ENCODE measurements around the gene VPS41. TPM values are rescaled to one million over a fixed set of nuclear protein-coding genes. Genes with fewer than 3 reads are reported as not detected.
A peak's percentile ranks its signal among the peaks of the same experiment; 100 is the strongest.
"Not testable (repeated sequence)": the region's sequence is repeated elsewhere in the genome, so short reads cannot be mapped to it uniquely, and the experiment has no call there.

The VPS41 gene
- 10 to 100 TPM; 75.4 to 85.5 (median 77.9) TPM for polyA plus RNA-seq (ENCODE audit: insufficient read length in 3 of 3)
- long read RNA-seq, donor 1, full-length matches to known transcripts = 7 of 7 reads
- long read RNA-seq, donor 1, partial matches to known transcripts = 0 of 7 reads
- long read RNA-seq, donor 1, other reads (novel, unspliced or antisense) = 0 of 7 reads
- long read RNA-seq, donor 2, full-length matches to known transcripts = 11 of 11 reads
- long read RNA-seq, donor 2, partial matches to known transcripts = 0 of 11 reads
- long read RNA-seq, donor 2, other reads (novel, unspliced or antisense) = 0 of 11 reads
- long read RNA-seq, donor 3, partial matches to known transcripts = 0 of 5 reads
- long read RNA-seq, donor 3, other reads (novel, unspliced or antisense) = 0 of 5 reads
- long read RNA-seq, donor 4, full-length matches to known transcripts = 8 of 8 reads
- long read RNA-seq, donor 4, partial matches to known transcripts = 0 of 8 reads
- long read RNA-seq, donor 4, other reads (novel, unspliced or antisense) = 0 of 8 reads
- long read RNA-seq, donor 5, full-length matches to known transcripts = 4 of 4 reads
- long read RNA-seq, donor 5, partial matches to known transcripts = 0 of 4 reads
- long read RNA-seq, donor 5, other reads (novel, unspliced or antisense) = 0 of 4 reads
- long read RNA-seq, donor 6, full-length matches to known transcripts = 19 of 26 reads
- long read RNA-seq, donor 6, partial matches to known transcripts = 7 of 26 reads
- long read RNA-seq, donor 6, other reads (novel, unspliced or antisense) = 0 of 26 reads
- long read RNA-seq, donor 7, full-length matches to known transcripts = 5 of 10 reads
- long read RNA-seq, donor 7, partial matches to known transcripts = 5 of 10 reads
- long read RNA-seq, donor 7, other reads (novel, unspliced or antisense) = 0 of 10 reads
- long read RNA-seq, donor 8, full-length matches to known transcripts = 2 of 2 reads
- long read RNA-seq, donor 8, partial matches to known transcripts = 0 of 2 reads
- long read RNA-seq, donor 8, other reads (novel, unspliced or antisense) = 0 of 2 reads
- long read RNA-seq, donor 9, full-length matches to known transcripts = 7 of 7 reads
- long read RNA-seq, donor 9, partial matches to known transcripts = 0 of 7 reads
- long read RNA-seq, donor 9, other reads (novel, unspliced or antisense) = 0 of 7 reads
- long read RNA-seq, donor 10, full-length matches to known transcripts = 12 of 12 reads
- long read RNA-seq, donor 10, partial matches to known transcripts = 0 of 12 reads
- long read RNA-seq, donor 10, other reads (novel, unspliced or antisense) = 0 of 12 reads
- long read RNA-seq, donor 11, full-length matches to known transcripts = 3 of 3 reads
- long read RNA-seq, donor 11, partial matches to known transcripts = 0 of 3 reads
- long read RNA-seq, donor 11, other reads (novel, unspliced or antisense) = 0 of 3 reads
- long read RNA-seq, donor 12, full-length matches to known transcripts = 8 of 15 reads
- long read RNA-seq, donor 12, partial matches to known transcripts = 7 of 15 reads
- long read RNA-seq, donor 12, other reads (novel, unspliced or antisense) = 0 of 15 reads
- long read RNA-seq, donor 13, partial matches to known transcripts = 0 of 4 reads
- long read RNA-seq, donor 13, other reads (novel, unspliced or antisense) = 0 of 4 reads
- long read RNA-seq, donor 14, full-length matches to known transcripts = 8 of 8 reads
- long read RNA-seq, donor 14, partial matches to known transcripts = 0 of 8 reads
- long read RNA-seq, donor 14, other reads (novel, unspliced or antisense) = 0 of 8 reads
- long read RNA-seq, donor 15, full-length matches to known transcripts = 15 of 15 reads
- long read RNA-seq, donor 15, partial matches to known transcripts = 0 of 15 reads
- long read RNA-seq, donor 15, other reads (novel, unspliced or antisense) = 0 of 15 reads
- long read RNA-seq, donor 16, full-length matches to known transcripts = 9 of 9 reads
- long read RNA-seq, donor 16, partial matches to known transcripts = 0 of 9 reads
- long read RNA-seq, donor 16, other reads (novel, unspliced or antisense) = 0 of 9 reads

- DNase-seq = peak; percentile 85
These were observed at the start of gene VPS41 for GRCh38 chr7:38908759-38909335. Gene VPS41 (minus strand): TSS chr7:38909191. CDS start chr7:38909174, 17 bp downstream.

GRCh38 chr7:38955892-38956291 lies 46.9 kb upstream of the VPS41 start:
- DNase-seq = no peak

- no peak for DNase-seq
These were observed 45.0 kb upstream of the VPS41 start for GRCh38 chr7:38953971-38954370.

- no peak for DNase-seq
These were observed 44.2 kb upstream of the VPS41 start for GRCh38 chr7:38953227-38953626.

GRCh38 chr7:38951213-38951612 lies 42.2 kb upstream of the VPS41 start:
- DNase-seq = no peak

- DNase-seq = no peak
These were observed 41.3 kb upstream of the VPS41 start for GRCh38 chr7:38950309-38950708.

- DNase-seq = not testable (repeated sequence)
These were observed 38.5 kb upstream of the VPS41 start for GRCh38 chr7:38947541-38947940.

- DNase-seq = no peak
These were observed 33.5 kb upstream of the VPS41 start for GRCh38 chr7:38942431-38943051.

GRCh38 chr7:38940774-38941173 lies 31.8 kb upstream of the VPS41 start:
- no peak for DNase-seq

GRCh38 chr7:38938589-38938988 lies 29.6 kb upstream of the VPS41 start:
- no peak for DNase-seq

- DNase-seq = no peak
These were observed 29.1 kb upstream of the VPS41 start for GRCh38 chr7:38938001-38938485.

GRCh38 chr7:38936641-38937040 lies 27.6 kb upstream of the VPS41 start:
- no peak for DNase-seq

GRCh38 chr7:38934536-38934935 lies 25.5 kb upstream of the VPS41 start:
- DNase-seq = no peak

GRCh38 chr7:38934051-38934450 lies 25.1 kb upstream of the VPS41 start:
- no peak for DNase-seq

- peak; percentile 52 for DNase-seq
These were observed 23.6 kb upstream of the VPS41 start for GRCh38 chr7:38932509-38933168.

- DNase-seq = no peak
These were observed 20.6 kb upstream of the VPS41 start for GRCh38 chr7:38929460-38930171.

- DNase-seq = no peak
These were observed 19.5 kb upstream of the VPS41 start for GRCh38 chr7:38928506-38928905.

GRCh38 chr7:38927751-38928150 lies 18.8 kb upstream of the VPS41 start:
- DNase-seq = no peak
